ENCODE measurements around the gene ABCF2.

ABCF2 gene

DNA sequence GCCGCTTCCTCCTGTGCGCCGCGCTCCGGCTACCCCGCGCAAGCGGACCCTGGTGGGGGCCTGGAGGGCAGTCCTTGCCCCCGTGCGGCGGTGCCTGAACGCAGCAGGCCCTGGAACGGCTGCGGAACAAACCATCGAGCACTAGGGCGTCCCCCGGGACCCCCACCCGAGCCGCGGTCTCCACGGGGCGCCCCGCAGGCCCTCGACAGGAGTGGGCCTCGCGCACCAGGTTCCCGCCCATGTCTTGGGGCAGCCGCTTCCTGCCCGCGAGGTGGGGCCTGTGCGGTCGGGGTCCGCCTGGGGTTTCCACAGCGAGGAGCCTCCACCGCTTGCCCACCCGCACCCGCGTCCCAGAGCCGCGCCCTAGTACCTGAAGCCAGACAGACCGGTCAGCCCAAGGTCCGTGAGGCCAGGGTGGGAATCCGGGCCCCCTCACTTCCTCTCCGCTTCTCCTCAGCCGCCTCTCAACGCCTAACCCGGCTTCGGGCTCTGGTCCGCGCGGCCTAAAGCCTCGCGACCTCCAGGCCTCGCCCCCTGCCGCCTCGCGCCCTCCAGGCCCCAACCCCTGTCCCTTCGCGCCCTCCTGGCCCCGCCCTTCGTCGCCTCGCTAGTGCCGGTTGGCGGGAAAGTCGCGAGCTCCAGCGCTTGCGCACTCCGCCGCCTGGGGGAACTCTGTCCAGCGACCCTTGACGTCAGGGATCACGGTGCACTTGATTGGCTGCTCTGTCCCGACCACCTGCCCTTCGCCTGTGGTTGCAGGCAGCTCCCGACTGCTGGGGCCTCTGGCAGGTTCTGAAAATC is 52.6 kb downstream of the ABCF2 start:
- peak; percentile 42 for DNase-seq (ENCODE audit: low read depth, low spot score)

- no peak for DNase-seq (ENCODE audit: low read depth, low spot score)
Observed at GRCh38 chr7:151173386-151174245, 53.4 kb downstream of the ABCF2 start.

DNA sequence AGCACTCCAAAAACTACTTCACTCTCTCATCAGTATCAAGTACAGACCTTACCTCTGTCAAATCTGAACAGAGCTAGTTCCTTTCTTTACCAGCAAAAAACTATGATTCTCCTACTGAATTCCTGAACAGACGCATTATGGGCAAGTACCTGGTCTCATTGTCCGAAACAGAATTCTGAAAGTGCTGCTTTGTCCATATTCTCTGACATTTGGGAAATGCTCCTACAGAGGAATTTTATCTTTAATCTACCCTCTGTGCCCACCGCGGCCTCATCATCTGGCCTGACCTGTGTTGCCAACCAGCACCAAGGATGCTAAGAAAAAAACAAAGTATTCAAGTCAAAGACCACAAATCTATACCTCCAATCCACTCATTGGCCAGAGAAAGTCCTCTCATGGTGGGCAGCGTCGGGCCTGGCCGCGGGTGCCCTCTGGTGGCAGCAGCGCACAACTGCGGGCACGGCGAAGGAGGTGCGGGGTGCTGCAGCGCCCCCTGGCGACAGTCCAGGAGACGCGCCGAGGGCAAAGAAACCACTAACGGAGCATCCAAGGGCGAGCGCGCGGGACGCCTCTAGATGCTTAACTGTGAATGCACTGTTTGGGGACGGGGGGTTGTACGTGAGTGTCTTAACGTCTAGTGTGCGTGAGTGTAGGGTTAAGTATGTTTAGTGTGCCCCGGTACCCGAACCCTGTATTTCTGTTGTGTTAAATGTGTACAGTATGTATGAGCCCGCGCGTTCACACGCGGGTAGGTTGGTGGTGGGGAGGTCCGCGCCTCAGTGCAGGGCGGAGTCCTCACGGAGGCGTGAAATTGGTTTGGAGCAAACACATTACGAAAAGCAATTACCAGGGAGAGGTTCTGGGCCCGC is 54.5 kb downstream of the ABCF2 start:
- DNase-seq (ENCODE audit: low read depth, low spot score): no peak

DNA sequence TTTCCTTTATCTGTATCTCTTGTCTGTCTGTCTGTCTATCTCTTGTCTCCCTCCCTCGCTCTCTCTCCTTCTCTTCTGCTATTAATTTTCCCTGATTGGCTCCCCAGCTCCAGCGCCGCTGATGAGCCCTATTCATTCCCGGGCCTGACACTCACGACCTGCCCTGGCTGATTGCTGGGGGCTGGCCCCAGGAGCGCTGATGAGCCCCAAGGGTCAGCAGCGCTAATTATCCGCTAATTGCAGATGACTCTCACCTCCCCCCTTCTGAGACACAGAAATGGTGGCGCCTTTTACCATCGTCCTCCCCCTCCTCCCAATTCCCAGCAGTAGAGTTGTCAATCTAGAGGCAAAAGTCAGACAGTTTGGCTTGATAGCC is 58.2 kb downstream of the ABCF2 start:
- DNase-seq (ENCODE audit: low read depth, low spot score): no peak

DNA sequence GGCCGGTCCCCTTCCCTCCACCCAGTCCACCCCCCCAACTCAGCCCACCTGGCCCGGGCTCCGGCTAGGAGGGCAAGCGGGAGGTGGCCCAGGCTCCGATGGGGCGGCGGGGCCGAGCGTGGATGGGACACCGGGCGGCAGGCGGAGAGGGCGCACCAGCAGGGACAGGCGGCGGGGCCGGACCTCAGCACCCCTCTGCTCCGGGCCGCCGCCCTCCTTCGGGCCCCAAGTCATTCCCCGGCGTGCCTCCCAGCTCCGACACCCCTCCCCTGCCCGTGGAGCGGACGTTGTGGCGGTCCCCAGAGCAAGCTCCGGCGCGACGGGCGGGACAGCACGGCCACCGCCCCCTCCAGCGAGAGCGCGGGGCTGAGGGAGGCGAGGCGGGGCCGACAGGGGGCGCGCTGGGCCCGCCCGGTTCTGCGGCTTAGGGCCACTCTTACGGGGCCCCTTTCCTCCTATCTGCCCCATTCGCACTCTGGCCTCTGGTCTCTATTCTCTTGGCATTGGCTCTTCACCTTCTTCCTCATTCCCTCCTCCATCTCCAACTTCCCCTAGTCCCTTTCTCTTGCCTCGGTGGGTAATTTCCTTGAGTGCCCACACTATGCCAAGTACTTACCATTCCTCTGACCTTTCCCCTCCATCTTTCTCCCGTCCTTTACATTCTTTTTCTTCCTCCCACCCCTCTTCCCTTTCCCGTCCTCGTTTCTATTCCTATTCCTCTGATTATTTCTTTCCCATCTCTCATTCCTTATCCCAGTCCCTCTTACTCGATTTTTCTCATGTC is 58.8 kb downstream of the ABCF2 start:
- no peak for DNase-seq (ENCODE audit: low read depth, low spot score)

GRCh38 chr7:151167197-151167961 is 59.6 kb downstream of the ABCF2 start, which contains the start of gene GBX1:
Gene GBX1, minus strand, starts transcription at chr7:151167694. Its CDS starts 146 bp downstream, at chr7:151167548.
- DNase-seq (ENCODE audit: low read depth, low spot score): no peak

DNA sequence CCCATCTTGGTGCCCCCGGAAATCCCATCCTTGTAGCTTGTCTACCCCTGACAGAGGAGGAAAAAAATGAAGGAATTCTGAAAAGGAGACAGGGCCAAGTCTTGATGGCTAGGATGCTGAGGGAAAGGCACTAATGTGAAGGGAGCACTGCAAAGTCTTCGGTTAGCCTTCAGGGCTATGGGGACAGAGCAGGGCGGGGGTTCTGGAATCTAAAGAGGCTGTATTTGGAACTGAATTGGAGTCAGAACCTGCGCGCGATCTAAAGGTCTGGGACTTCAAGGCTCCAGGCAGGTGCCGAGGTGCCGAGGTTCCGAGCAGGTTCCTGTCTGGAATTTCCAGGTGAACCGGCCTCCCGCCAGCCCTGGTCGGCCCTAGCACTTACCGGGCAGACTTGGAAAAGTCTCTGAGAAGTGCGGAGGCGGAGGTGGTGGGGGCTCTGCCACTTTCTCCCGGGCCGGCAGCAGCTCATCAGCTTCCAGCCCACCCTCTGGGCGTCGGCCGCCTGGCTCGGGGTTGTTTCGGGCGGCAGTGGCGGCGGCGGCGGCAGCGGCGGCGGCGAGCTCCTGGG is 60.3 kb downstream of the ABCF2 start:
- no peak for DNase-seq (ENCODE audit: low read depth, low spot score)

All from iPS DF 19.7 (cell line).